CD4-positive, alpha-beta T cell treated with Interleukin-4 for 1 hour (primary cell): ENCODE results near the gene IGSF8.
"Not testable (repeated sequence)": the region's sequence is repeated elsewhere in the genome, so short reads cannot be mapped to it uniquely, and the experiment has no call there.

ENCODE experiments used
- DNase-seq, 2 donors: peaks; one replicate each; pipeline ENCODE4 v3.0.0-alpha.2; 2020 to 2022

Gene IGSF8

DNA sequence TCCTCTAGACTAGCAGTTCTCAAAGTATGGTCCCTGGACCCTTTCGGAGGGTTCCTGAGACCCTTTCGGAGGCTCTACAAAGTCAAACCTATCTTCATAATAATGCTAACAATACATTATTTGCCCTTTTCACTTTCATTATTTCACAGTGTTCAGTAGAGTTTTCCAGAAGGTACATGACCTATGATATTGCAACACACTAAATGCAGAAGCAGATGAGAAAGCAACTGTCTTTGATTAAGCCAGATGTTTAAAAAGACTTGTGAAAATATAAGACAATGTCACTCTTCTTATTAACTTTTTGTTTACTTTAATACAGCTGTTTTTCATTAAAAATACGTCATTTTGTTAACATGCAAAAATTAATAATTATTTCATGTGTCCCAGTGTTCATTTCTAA, 34.3 kb downstream of the IGSF8 start:
- DNase-seq = no peak

DNA sequence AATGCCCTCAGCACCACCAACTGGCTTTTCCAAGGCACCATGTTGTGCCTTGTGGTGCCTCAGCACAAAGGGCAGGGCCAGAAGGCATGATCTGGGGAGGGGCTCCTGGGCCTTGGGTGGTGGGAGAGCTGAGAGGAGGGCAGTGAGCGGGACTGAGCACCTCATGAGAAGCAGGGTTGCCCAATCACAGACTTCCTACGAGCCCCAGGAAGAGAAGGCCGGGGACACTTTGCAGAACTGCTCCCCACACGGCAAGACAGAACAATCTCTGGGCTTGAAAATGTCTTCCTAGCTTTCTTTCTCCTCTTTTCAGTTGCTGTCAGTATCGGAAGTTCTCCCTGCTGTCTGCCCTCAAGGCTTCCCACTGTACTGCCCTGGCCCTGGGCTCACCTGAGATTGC, 35.2 kb downstream of the IGSF8 start:
- no peak for DNase-seq

DNA sequence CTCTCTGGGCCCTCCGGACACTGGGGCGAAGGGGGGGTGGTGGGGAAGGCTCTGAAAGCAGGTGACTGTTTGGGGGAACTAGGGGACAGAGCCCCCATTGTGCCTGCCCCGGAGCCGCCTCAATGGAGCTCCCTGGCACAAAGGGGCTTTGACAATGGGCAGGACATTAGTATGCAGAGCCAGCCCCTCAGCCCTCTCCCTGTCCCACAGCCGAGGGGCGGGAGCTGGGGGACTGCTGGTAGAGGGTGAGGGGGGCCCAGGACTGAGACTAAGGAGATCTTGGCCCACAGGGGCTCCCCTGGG, 36.2 kb downstream of the IGSF8 start:
- DNase-seq = no peak

DNA sequence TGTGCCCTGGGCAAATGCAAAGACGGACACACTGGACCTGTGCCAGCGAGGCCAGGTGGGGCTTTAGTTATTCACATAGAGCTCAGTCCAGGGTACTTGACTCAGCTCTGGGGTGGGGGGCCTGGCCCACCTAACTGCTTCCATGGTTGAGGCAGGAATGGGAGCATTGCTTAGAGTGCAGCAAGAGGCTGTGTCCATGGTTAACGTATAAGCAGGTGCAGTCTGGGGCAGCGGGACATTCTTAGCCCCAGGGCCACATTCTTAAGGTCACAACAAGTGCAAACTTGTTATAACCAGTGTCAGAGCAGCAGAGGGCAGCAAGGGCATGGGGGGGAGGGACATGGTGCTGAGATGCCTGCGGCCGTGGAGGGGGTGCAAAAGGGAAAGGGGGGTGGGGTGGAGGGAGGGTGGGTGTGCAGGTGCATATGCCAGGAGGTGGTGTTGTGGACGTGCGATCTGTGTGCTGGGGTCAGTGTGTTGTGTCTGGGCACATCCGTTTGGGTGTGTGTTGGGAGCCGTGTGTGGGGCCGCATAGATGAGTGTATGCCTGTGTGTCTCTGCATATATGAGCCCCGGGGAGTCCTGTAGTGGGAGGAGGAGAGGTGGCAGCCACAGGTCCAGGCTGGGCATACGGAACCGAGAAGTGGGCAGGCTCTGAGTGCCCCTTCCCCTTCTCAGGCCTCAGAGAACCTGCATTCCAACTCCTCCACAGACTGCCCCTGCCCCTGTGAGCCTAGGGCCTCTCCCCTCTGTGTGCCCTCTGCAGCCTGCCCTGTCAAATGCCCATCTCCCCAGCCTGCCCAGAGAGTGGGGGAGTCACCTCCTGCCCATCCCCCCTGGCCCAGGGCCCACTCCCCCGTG, 36.8 kb downstream of the IGSF8 start:
- DNase-seq = no peak

DNA sequence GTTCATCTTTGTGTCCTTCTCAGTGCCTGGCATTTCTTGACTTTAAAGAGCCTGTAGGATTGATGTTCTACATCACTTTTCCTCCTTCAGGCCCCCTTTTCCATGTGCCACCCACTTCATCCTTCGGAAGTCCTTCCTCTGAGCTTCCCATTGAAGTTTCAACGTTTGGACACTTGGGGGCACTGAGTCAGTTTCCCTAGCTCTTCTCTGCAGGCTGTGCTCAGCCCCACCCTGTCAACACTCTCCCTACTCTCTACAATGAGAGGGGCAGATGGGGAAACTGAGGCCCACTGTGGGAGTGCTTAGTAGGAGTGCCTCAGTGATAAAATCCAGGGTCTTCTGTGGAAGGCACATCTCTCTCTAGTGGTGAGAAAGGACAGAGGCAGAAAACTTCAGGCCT, 40.3 kb downstream of the IGSF8 start:
- DNase-seq = no peak

DNA sequence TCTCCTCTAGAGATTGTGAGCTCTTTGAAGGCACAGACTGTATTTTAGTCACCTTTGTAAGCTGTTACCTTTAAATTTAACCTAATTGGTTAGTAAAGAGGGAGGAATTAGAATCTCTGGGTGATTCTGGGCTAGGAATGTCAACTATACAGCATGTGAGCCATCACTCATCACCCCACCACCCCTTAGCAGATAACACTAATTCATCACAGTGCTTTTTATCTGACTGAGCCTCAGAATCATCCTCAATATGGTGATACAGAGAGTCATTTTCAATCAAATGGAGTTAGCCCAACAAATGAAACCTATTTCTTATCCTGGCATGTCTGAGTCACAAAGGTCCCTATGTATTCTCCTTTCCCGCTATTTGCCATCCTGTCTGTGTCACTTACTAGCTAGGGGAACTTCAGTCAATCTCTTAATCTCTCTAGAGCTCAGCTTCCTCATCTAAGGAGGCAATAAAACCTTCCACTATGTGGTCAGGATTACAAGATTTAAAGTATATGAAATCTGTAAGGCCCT, 41.7 kb downstream of the IGSF8 start:
- no peak for DNase-seq

DNA sequence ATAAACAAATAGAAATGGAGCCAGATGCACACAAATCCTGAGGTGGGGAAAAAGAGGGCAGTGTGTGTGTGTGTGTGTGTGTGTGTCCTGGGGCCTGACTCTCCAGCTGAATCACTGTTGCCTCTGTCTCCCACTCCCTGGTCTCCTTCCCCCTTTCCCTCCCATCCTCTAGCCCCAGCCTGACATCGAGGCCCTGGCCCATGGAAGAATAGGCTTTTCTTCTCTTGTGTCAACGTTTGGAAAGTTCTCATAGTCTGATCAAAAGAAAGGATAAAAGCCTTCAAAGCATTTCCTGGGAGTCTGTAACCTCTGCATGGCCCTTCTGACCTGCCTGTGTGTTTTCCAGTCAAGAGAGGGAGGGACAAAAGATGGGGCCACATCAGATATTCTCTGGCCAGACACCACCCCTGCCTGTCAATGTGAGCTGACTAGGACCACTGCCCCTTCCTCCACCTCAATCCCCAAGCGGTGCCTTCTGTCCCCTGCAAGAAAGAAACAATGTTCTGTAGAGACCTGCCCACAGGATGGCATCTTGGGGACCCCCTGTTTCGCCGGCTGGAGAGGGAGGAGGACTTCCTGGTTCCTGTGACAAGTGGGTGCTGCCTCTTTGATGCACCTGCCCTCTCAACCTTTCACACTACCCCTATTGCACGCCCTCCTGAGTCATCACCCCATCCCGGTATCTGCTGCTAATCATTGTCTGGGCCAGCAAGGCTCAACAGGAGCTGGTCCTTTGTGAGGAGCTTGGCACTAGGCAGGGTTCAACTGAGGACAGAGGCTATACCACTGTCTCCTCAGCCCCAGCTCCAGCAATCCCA, 44.7 kb downstream of the IGSF8 start:
- DNase-seq = no peak

DNA sequence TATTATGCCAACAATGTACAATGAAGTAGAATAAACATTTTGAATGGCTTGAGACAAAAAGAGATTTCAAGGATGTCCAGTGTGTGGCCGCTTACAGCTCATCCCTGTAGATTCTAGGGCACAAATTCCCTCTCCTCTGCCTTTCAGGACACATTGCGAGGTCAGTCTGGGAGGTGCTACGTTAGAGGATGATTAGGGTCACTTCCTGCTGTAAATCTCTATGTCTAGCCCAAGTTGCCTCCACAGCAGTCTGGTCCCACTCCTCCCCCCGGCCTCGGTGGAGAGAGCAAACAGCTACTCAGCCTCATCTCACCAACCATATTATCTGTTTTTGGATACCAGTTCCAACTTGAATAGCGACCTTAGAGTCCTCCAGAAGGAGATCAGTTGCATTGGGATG, 45.5 kb downstream of the IGSF8 start:
- DNase-seq = no peak

DNA sequence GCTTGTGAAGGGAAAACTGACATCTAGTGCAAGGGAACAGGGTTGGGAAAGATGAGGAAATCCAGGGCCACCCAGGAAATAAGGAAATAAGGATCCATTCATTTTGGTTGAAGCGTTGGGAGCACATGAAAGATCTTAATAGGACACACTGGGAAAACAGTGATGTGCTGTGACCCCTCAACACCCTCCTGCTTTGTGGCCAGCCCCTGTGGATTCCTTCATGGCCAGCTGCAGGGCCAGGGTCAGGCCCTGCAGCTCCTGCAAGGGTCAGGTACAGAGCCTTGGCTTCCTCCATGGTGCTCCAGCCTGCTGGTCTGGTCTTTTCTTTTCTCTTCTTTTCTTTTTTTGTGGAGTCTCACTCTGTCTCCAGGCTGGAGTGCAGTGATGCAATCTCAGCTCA, 47.8 kb downstream of the IGSF8 start:
- DNase-seq = no peak

DNA sequence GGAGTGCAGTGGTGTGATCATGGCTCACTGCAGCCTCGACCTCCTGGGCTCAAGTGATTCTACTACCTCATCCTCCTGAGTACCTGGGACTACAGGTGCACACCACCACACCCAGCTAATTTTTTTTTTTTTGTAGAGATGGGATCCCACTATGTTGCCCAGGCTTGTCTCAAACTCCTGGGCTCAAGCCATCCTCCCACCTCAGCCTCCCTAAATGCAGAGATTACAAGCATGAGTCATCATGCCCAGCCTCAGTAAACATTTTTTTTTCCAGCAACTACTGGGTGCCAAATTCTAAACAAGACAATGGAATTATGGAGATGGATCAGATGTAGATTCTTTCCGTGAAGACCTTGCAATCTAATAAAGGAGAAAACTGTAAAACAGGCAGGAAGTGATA, 48.2 kb downstream of the IGSF8 start:
- not testable (repeated sequence) for DNase-seq

DNA sequence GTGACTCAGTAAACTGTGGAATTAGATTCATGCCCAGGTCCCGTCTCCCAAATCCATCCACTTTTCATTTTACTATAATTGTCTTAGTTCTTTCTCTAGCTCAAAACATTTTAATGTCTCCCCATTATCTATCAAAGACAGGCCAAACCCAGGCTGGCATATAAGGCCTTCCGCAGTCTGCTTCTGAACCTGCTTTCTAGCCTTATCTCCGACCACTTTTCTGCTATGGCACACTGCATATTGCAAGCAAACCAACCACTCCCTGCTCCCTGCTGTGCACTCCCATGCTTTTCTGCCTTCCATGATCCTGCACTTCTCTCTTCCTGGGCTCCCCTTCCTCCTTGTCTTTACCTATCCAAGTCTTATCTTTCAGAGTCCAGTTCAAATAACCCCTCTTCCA, 49.3 kb downstream of the IGSF8 start:
- DNase-seq = no peak

DNA sequence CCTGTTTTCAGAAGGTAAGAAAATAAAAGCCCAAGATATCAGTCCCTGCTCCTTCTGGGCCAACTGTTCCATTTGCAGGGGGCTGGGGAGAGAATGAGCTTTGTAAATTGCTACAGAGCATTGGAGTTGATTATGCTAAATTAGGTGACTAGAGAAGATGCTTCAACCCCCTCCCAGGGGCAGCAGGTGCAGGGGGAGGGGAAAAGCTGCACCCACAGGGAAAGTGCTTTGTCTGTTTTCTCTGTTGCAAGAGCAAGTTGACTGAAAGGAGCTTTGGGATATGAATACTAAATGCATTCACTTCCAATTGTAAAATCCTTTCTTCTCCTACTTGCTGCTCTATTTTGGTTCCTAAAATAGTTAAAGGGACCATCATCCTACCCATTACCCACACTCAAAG, 50.1 kb downstream of the IGSF8 start:
- DNase-seq = no peak

DNA sequence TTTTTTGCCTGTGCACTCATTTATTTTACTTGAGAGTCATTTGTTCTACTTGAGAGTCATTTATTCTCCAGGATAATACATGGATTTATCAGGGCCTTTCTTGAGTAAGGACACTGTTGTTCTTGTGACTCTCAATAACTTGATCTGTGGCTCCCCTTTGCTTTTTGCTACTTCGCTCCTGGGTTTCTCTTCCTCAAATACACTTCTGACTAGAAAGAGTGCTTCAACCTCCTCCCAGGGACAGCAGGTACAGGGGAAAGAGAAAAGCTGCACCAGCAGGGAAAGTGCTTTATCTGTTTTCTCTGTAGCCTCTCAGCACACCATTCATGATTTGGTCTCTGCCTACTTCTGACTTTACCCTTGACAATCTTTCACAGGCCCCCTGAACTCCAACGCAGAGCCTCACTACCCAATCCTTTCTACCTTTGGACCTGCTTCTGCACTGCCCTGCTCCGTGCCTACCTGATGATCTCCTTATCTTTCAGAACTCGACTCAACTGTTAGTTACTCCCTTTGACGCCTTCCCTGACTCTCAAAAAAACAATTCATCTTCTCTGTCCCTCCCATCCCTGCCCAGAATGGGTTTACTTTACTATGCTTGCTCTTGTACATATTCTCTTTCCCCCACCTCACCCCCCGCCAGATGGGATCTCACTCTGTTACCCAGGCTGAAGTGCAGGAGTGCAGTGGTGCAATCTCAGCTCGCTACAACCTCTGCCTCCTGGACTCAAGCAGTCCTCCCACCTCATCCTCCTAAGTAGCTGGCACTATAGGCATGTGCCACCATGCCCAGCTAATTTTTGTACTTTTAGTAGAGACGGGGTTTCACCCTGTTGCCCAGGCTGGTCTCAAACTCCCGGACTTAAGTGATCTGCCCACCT, 51.1 kb downstream of the IGSF8 start:
- DNase-seq = no peak

DNA sequence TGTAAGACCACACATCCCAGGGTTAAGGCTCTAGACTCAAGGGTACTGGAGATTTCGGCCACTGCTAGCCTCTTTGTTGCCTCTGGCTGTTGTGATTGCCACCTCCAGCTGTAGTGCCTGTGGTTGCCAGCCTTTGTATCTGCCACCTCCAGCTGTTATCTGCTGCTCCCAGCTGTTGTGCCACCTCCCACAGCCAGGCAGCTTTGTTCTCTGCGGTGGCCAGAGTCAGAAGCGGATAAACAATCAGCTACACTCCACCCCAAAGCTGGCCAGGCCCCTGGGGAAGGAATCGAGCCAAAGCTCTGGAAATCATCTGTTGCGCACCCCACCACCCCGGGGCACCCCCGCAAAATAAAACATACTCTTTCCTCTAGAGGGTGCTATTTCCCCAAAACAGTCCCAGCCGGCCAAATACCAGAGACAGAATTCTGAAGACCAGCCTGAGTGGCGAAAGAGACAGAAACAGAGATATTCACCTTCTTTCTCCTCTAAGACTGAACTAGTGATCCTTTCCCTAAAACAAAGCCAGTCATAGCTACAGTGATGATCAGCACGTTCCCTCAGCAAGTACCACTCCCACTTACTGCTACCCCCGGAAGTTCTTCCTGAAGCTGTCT, 51.8 kb downstream of the IGSF8 start:
- peak; percentile 39 to 59 for DNase-seq

DNA sequence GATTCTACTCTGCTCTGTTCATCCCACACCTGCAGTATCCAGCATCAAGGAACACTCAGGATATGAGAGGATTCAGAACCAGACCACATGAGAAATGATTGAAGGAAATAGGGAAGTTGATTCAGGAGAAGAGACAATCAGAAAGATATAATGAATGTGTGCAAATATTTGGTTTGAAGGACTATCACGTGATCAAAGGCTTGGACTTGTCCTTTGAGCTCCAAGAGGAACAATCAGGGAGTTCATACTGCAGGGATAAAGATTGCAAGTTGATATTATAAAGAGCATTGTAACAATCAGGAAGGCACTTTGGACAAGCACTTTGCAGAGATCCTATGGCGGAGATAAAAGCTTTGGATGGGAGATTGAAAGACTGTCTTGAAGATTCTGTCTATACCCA, 52.8 kb downstream of the IGSF8 start:
- no peak for DNase-seq

DNA sequence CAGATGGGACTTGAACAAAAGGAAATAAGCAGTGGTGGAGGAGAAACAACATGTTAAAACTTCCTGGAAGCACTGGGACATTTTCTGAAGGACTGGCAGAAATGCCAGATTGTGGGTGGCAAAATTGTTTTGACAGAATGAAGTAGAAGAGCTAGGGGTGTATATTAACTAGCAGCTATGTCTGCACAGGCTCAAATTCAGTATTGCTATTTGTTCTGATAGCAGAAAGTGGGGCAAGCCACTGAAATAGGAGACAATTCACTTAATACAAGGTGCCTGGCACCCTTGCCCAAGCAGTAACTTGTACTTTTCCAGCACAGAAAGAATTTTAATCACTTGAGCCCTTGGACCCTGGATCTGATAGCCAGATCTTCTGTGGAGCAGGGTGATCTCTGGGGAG, 54.9 kb downstream of the IGSF8 start:
- no peak for DNase-seq
